Astrocyte (in vitro differentiated cells and primary cell): ENCODE measurements around the gene MED13L. TPM values are rescaled to one million over a fixed set of nuclear protein-coding genes. Genes with fewer than 3 reads are reported as not detected.

Experiments
- DNase-seq: peaks from one replicate; pipeline ENCODE4 v3.0.0-alpha.2; 2010; ENCODE audit warnings: low read depth
- FAIRE-seq: peaks from 2 replicates; lab custom pipeline; 2011; peaks lifted over from hg19 to GRCh38; lab: Jason Lieb, UNC
- H2AFZ ChIP-seq: 2 replicates; pipeline ENCODE4 v1.6.0; 2012; ENCODE audit warnings: low read depth, low read length, inconsistent platforms
- H3K27ac ChIP-seq: 2 replicates; pipeline ENCODE4 v1.5.1; 2011; ENCODE audit warnings: low read depth, low read length, inconsistent platforms
- H3K27me3 ChIP-seq: 2 replicates; pipeline ENCODE4 v1.6.0; 2011; ENCODE audit warnings: low read length, inconsistent platforms; ENCODE audit not compliant: insufficient read depth
- H3K36me3 ChIP-seq: 2 replicates; pipeline ENCODE4 v1.5.1; 2011; ENCODE audit warnings: low read length, inconsistent platforms; ENCODE audit not compliant: insufficient read depth
- H3K4me1 ChIP-seq: 2 replicates; pipeline ENCODE4 v1.5.1; 2011; ENCODE audit warnings: low read length, inconsistent platforms; ENCODE audit not compliant: insufficient read depth
- H3K4me2 ChIP-seq: 2 replicates; pipeline ENCODE4 v1.6.0; 2012; ENCODE audit warnings: low read length, inconsistent platforms
- H3K4me3 ChIP-seq: 2 replicates; pipeline ENCODE4 v1.5.1; 2011; ENCODE audit warnings: low read depth, mild to moderate bottlenecking, low read length, inconsistent platforms; ENCODE audit not compliant: insufficient read depth
- H3K79me2 ChIP-seq: 2 replicates; pipeline ENCODE4 v1.6.0; 2012; ENCODE audit warnings: mild to moderate bottlenecking, low read length, inconsistent platforms; ENCODE audit not compliant: insufficient read depth
- H3K9ac ChIP-seq: 2 replicates; pipeline ENCODE4 v1.6.0; 2012; ENCODE audit warnings: mild to moderate bottlenecking, low read length, inconsistent platforms
- H3K9me3 ChIP-seq: 2 replicates; pipeline ENCODE4 v1.5.1; 2012; ENCODE audit warnings: low read depth, mild to moderate bottlenecking, low read length, inconsistent platforms; ENCODE audit not compliant: insufficient read depth
- H4K20me1 ChIP-seq: 2 replicates; pipeline ENCODE4 v1.6.0; 2012; ENCODE audit warnings: low read length, inconsistent platforms; ENCODE audit not compliant: insufficient read depth
- H3K27ac Mint-ChIP-seq: one replicate; pipeline ENCODE4 v1.8.0; 2021; ENCODE audit warnings: mild to moderate bottlenecking, mixed read lengths; ENCODE audit not compliant: unreplicated experiment
- H3K27me3 Mint-ChIP-seq: one replicate; pipeline ENCODE4 v1.8.0; 2021; ENCODE audit warnings: low read depth, mixed read lengths; ENCODE audit not compliant: unreplicated experiment
- H3K36me3 Mint-ChIP-seq: one replicate; pipeline ENCODE4 v1.8.0; 2021; ENCODE audit warnings: low read depth, mixed read lengths; ENCODE audit not compliant: unreplicated experiment
- H3K4me1 Mint-ChIP-seq: one replicate; pipeline ENCODE4 v1.8.0; 2021; ENCODE audit warnings: low read depth, mixed read lengths; ENCODE audit not compliant: unreplicated experiment
- H3K4me3 Mint-ChIP-seq: one replicate; pipeline ENCODE4 v1.8.0; 2021; ENCODE audit warnings: mild to moderate bottlenecking, moderate library complexity, mixed read lengths; ENCODE audit not compliant: unreplicated experiment
- H3K9me3 Mint-ChIP-seq: one replicate; pipeline ENCODE4 v1.8.0; 2021; ENCODE audit warnings: mild to moderate bottlenecking, mixed read lengths; ENCODE audit not compliant: unreplicated experiment
- EZH2 ChIP-seq: IDR thresholded peaks from 2 replicates; pipeline ENCODE4 v1.6.1; 2012; ENCODE audit warnings: mild to moderate bottlenecking, low read length, inconsistent platforms; ENCODE audit not compliant: insufficient read depth
- total RNA-seq: library from RNA; stranded (reverse); gene quantifications from 2 replicates; pipeline ENCODE4 v1.2.1, GENCODE V29; 2021
- TF ChIP-seq, protein P1 (sequence below): IDR thresholded peaks from 2 replicates; pipeline ENCODE4 v1.5.1; 2011; ENCODE audit warnings: low read depth, mild to moderate bottlenecking, inconsistent platforms, low read length, moderate library complexity; ENCODE audit not compliant: insufficient read depth

The MED13L gene
- total RNA-seq, 1 donor from 2014 or later, result 153 TPM

DNA sequence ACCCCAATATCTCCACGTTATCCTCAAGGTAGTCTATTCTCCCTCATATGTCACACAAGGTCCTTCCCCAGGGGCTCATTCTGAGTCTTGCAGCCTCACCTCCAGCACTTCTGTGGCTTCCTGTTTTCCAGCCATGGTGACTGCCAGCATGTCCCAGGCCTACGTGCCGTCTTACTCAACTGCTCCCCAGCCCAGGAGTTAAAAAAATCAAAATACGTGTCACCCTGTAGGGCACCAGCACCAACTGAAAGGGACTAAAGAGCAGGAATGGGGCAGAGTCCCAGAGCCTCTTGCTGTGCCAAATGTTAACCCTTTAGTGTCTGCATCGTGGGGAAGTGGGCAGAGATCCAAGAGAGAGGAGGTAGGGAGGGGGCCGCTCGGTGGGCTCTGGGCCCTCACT is 37.0 kb upstream of the MED13L start:
- no peak overlapping the region for H3K9ac ChIP-seq
- TF ChIP-seq, protein P1, sequence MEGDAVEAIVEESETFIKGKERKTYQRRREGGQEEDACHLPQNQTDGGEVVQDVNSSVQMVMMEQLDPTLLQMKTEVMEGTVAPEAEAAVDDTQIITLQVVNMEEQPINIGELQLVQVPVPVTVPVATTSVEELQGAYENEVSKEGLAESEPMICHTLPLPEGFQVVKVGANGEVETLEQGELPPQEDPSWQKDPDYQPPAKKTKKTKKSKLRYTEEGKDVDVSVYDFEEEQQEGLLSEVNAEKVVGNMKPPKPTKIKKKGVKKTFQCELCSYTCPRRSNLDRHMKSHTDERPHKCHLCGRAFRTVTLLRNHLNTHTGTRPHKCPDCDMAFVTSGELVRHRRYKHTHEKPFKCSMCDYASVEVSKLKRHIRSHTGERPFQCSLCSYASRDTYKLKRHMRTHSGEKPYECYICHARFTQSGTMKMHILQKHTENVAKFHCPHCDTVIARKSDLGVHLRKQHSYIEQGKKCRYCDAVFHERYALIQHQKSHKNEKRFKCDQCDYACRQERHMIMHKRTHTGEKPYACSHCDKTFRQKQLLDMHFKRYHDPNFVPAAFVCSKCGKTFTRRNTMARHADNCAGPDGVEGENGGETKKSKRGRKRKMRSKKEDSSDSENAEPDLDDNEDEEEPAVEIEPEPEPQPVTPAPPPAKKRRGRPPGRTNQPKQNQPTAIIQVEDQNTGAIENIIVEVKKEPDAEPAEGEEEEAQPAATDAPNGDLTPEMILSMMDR, result no peak
- no peak for TF ChIP-seq EZH2
- no peaks in the 10 kb centered on the region for H3K27me3 ChIP-seq
- DNase-seq (no peak), FAIRE-seq (no peak)
- H3K4me1 ChIP-seq, result peaks cover 17% of the 10 kb centered on the region
- H3K27ac ChIP-seq, result no peak overlapping the region
- Mint-ChIP-seq H3K36me3 (peaks cover 2% of the 10 kb centered on the region), H3K9me3 (no peaks in the 10 kb centered on the region), H3K27me3 (peaks cover 11% of the 10 kb centered on the region), H3K4me1 (peaks cover 3% of the 10 kb centered on the region), H3K4me3 (peak overlapping the region; percentile 30), H3K27ac (peak overlapping the region; percentile 44)
- no peaks in the 10 kb centered on the region for H3K36me3 ChIP-seq
- no peaks in the 10 kb centered on the region for H4K20me1 ChIP-seq
- no peak overlapping the region for H2AFZ ChIP-seq
- H3K4me3 ChIP-seq, result no peak overlapping the region
- H3K4me2 ChIP-seq, result no peak overlapping the region
- no peaks in the 10 kb centered on the region for H3K79me2 ChIP-seq
- no peaks in the 10 kb centered on the region for H3K9me3 ChIP-seq

DNA sequence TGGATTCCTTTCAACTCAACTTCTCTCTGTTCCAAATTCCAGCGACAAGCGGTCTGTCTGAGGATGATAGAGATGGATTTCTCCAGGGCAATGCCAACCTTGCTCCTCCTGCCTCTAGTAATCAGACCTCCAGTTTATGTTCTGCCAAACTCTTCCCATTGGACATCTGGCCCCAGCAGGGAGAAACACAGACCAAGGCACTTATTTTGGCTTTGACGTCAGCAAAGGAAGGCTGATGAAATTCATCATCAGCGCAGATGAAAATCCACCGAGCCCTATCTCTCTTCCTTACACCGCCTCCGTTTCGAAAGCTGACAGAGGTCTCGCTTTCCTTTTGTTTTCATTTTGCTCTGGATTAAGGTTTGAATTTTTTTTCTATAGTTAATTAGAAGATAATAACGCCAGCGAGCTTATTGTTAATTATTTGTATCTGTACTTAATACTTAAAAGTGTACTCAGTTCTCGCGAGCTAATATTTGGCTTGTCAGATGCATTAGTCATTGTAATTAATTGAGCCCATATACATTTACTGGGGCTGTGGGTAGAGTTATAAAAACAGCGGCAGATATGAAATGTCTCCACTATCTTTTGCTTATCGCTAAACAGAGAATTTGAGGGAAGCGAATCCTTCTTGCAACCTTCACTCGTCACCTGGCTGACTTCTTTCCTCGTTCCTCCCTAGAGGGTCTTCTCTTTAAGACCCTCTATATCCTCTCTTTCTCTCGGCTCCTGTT is 35.9 kb upstream of the MED13L start:
- Histone ChIP-seq H4K20me1 (no peaks in the 10 kb centered on the region), H3K9me3 (no peaks in the 10 kb centered on the region), H3K4me1 (peaks cover 6% of the 10 kb centered on the region), H3K79me2 (no peaks in the 10 kb centered on the region), H3K27me3 (no peaks in the 10 kb centered on the region), H3K27ac (no peak overlapping the region), H3K36me3 (no peaks in the 10 kb centered on the region), H3K9ac (no peak overlapping the region), H3K4me2 (no peak overlapping the region), H3K4me3 (no peak overlapping the region), H2AFZ (no peak overlapping the region)
- peaks cover 2% of the 10 kb centered on the region for H3K36me3 Mint-ChIP-seq
- H3K27me3 Mint-ChIP-seq, result peaks cover 11% of the 10 kb centered on the region
- no peaks in the 10 kb centered on the region for H3K4me1 Mint-ChIP-seq
- no peak overlapping the region for H3K4me3 Mint-ChIP-seq
- no peak for TF ChIP-seq EZH2
- TF ChIP-seq, protein P1, result no peak
- no peak for FAIRE-seq
- H3K27ac Mint-ChIP-seq, result no peak overlapping the region
- DNase-seq, result no peak
- H3K9me3 Mint-ChIP-seq, result no peaks in the 10 kb centered on the region

DNA sequence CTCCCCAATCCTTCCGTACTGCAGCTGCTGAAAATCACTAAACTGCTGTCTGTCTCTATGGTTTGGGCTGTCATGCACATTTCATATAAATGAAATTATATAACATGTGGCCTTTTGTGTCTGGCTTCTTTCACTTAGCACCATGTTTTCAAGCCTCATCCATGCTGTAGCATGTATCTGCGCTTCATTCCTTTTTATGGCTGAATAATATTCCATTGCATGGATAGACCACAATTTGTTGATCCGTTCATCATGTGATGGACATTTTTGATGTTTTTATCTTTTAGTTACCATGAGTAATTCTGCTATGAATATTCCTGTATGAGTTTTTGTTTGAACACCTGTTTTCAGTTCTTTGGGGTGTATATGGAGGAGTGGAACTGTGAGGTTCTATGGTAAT is 32.6 kb upstream of the MED13L start:
- Histone ChIP-seq H4K20me1 (no peaks in the 10 kb centered on the region), H2AFZ (no peak overlapping the region), H3K9ac (no peak overlapping the region), H3K4me1 (no peaks in the 10 kb centered on the region), H3K9me3 (no peaks in the 10 kb centered on the region), H3K27ac (no peak overlapping the region), H3K4me2 (no peak overlapping the region), H3K27me3 (no peaks in the 10 kb centered on the region), H3K79me2 (no peaks in the 10 kb centered on the region), H3K4me3 (no peak overlapping the region), H3K36me3 (no peaks in the 10 kb centered on the region)
- DNase-seq (no peak), FAIRE-seq (no peak)
- Mint-ChIP-seq H3K36me3 (peaks cover 2% of the 10 kb centered on the region), H3K4me1 (no peaks in the 10 kb centered on the region), H3K27me3 (peaks cover 10% of the 10 kb centered on the region), H3K4me3 (no peak overlapping the region), H3K9me3 (no peaks in the 10 kb centered on the region), H3K27ac (no peak overlapping the region)
- TF ChIP-seq EZH2, result no peak
- TF ChIP-seq, protein P1, result no peak
